WTC11 (cell line): ENCODE data around the gene LPP.

ENCODE experiments used
- GABPB1 ChIP-seq: sonication (generic); formaldehyde crosslinking; IDR thresholded peaks from 2 replicates; pipeline ENCODE4 v1.8.1; 2023; ENCODE audit warnings: mild to moderate bottlenecking, missing genetic modification reagents
- TF ChIP-seq, protein P1 (sequence below): fragments of 200-600 bp; IDR thresholded peaks from 2 replicates; pipeline ENCODE4 v1.8.0; 2022; ENCODE audit warnings: antibody characterized with exemption
- TF ChIP-seq, protein P2 (sequence below): sonication (generic); formaldehyde crosslinking; IDR thresholded peaks from 2 replicates; pipeline ENCODE4 v1.8.0; 2022; ENCODE audit warnings: mild to moderate bottlenecking, missing genetic modification reagents

DNA sequence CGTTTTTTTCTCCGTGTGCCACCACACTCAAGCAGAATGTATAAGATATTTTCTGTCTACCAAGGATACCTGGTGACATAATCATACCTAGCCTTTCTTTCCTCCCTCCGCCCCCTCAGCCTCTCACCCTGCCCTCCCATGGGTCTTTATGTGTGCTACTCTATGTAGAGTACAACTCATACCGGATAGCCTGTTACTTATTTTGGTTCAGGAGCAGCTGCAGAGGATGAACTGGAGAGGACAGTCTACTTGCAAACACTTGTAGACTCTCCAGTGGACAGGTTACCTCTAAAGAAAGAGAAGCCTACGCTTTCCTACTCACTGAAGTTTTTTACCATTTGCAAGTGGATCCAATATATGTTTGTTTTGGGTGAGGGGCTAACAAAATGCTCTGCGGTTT, 671.9 kb downstream of the LPP start:
- TF ChIP-seq, protein P1, sequence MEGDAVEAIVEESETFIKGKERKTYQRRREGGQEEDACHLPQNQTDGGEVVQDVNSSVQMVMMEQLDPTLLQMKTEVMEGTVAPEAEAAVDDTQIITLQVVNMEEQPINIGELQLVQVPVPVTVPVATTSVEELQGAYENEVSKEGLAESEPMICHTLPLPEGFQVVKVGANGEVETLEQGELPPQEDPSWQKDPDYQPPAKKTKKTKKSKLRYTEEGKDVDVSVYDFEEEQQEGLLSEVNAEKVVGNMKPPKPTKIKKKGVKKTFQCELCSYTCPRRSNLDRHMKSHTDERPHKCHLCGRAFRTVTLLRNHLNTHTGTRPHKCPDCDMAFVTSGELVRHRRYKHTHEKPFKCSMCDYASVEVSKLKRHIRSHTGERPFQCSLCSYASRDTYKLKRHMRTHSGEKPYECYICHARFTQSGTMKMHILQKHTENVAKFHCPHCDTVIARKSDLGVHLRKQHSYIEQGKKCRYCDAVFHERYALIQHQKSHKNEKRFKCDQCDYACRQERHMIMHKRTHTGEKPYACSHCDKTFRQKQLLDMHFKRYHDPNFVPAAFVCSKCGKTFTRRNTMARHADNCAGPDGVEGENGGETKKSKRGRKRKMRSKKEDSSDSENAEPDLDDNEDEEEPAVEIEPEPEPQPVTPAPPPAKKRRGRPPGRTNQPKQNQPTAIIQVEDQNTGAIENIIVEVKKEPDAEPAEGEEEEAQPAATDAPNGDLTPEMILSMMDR = no peak
- TF ChIP-seq, protein P2, sequence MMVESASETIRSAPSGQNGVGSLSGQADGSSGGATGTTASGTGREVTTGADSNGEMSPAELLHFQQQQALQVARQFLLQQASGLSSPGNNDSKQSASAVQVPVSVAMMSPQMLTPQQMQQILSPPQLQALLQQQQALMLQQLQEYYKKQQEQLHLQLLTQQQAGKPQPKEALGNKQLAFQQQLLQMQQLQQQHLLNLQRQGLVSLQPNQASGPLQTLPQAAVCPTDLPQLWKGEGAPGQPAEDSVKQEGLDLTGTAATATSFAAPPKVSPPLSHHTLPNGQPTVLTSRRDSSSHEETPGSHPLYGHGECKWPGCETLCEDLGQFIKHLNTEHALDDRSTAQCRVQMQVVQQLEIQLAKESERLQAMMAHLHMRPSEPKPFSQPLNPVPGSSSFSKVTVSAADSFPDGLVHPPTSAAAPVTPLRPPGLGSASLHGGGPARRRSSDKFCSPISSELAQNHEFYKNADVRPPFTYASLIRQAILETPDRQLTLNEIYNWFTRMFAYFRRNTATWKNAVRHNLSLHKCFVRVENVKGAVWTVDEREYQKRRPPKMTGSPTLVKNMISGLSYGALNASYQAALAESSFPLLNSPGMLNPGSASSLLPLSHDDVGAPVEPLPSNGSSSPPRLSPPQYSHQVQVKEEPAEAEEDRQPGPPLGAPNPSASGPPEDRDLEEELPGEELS = no peak
- no peak for TF ChIP-seq GABPB1 (CRISPR knock-in tag)
